ENCODE measurements around the gene SORBS2. TPM values are rescaled to one million over a fixed set of nuclear protein-coding genes. Genes with fewer than 3 reads are reported as not detected.

The SORBS2 gene
- total and polyA plus RNA-seq, 4 donors = 49.1 to 83.5 (median 66.4) TPM

DNA sequence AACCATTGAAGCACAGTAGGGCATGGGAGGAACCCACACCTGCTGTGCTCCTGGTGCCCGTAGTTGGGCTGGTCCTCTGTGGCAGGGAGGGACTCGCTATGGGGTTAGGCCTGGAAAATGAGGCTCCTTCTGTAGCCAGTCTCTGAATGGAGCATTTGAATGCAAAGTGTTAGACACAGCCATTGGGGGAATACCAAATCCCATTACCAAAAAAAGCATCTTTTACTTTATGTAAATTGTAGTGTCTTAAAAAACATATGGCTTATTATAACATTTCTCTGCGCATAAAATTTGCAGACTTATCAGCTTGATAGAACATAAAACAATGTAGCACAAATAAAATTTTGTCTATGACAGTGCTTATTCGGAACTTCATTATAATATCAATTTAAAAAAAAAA, 147.5 kb downstream of the SORBS2 start:
- Histone ChIP-seq H3K9me3 (ENCODE audit: control insufficient read depth, insufficient read depth, low read length) (no peaks in the 10 kb centered on the region), H3K27ac (ENCODE audit: low read depth, low read length) (no peak overlapping the region), H3K4me3 (ENCODE audit: low read depth, low read length) (no peak overlapping the region), H3K27me3 (ENCODE audit: control insufficient read depth, insufficient read depth, low read length) (no peaks in the 10 kb centered on the region), H3K4me1 (ENCODE audit: control insufficient read depth, insufficient read depth, low read length) (no peaks in the 10 kb centered on the region), H3K36me3 (ENCODE audit: control insufficient read depth, insufficient read depth, low read length) (peaks cover 21% of the 10 kb centered on the region)
- DNase-seq (ENCODE audit: low read depth in 4 of 6, low spot score in 6 of 6) = peak in 1 of 6 donors; percentile 71
- WGBS (ENCODE audit: insufficient coverage) = no CpG with 5 or more reads among the region's 4 CpGs

DNA sequence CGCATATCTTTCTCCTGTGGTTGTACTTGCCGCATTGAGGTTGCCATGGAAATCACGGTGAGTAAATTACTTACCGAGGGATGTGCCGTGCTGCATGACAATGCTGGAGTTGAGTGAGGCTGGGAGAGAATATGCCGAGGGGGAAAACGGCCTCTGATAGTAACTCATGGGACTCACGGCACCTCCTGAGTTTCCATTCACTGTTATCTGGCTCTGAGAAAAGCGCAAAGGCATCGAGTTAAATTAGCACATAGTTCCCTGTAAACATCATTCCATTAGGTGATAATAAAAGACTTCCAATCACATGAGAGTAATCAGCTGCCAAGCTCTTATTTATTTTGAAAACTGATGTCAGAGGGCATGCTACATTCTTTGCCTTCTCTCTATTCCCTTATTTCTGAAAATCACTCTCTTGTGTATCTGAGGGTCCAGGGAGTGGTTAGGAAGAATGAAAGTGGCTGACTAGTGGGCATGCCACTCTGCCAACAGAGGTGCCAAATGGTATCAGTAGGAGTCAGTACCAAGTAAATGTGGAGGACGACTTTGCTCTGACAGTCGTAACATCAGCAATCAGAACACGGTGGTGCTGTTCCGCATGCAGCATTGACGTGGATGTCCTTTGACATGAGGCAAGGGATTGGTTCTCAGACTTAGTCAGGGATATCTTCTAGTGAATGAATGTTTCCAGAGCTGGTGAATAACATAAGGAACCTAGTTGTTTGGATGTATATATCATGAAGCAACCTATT, 149.8 kb downstream of the SORBS2 start:
- peaks cover 25% of the 10 kb centered on the region for H3K36me3 ChIP-seq (ENCODE audit: control insufficient read depth, insufficient read depth, low read length)
- 96% methylated on average over 14 of the region's 15 CpGs for WGBS (ENCODE audit: insufficient coverage)
- H3K9me3 ChIP-seq (ENCODE audit: control insufficient read depth, insufficient read depth, low read length) = no peaks in the 10 kb centered on the region
- H3K4me3 ChIP-seq (ENCODE audit: low read depth, low read length) = no peak overlapping the region
- no peaks in the 10 kb centered on the region for H3K27me3 ChIP-seq (ENCODE audit: control insufficient read depth, insufficient read depth, low read length)
- no peak overlapping the region for H3K27ac ChIP-seq (ENCODE audit: low read depth, low read length)
- no peak for DNase-seq (ENCODE audit: low read depth in 4 of 6, low spot score in 6 of 6)
- peaks cover 3% of the 10 kb centered on the region for H3K4me1 ChIP-seq (ENCODE audit: control insufficient read depth, insufficient read depth, low read length)

DNA sequence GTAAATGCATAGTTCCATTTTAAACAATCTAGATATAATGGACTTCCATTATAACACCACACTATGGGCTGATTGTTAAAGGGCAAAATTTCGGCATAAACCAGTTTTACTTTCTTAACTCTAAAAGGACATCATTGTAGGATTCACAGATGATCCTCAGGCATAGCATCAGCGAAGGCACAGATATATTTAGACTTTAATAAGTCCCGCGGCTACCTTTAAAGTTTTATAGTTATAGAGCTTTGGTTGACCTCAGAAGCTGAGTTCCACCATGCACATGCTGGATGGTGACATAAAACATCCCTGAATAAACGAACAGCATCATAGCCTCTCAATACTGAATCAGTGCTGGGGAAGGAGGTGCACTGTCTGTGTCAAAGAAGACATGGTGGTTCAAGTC, 151.7 kb downstream of the SORBS2 start:
- Histone ChIP-seq H3K27me3 (ENCODE audit: control insufficient read depth, insufficient read depth, low read length) (no peaks in the 10 kb centered on the region), H3K27ac (ENCODE audit: low read depth, low read length) (no peak overlapping the region), H3K36me3 (ENCODE audit: control insufficient read depth, insufficient read depth, low read length) (peaks cover 20% of the 10 kb centered on the region), H3K4me1 (ENCODE audit: control insufficient read depth, insufficient read depth, low read length) (peaks cover 11% of the 10 kb centered on the region), H3K4me3 (ENCODE audit: low read depth, low read length) (no peak overlapping the region), H3K9me3 (ENCODE audit: control insufficient read depth, insufficient read depth, low read length) (no peaks in the 10 kb centered on the region)
- DNase-seq (ENCODE audit: low read depth in 4 of 6, low spot score in 6 of 6) = no peak
- 89% methylated on average over 3 of the region's 5 CpGs for WGBS (ENCODE audit: insufficient coverage)

DNA sequence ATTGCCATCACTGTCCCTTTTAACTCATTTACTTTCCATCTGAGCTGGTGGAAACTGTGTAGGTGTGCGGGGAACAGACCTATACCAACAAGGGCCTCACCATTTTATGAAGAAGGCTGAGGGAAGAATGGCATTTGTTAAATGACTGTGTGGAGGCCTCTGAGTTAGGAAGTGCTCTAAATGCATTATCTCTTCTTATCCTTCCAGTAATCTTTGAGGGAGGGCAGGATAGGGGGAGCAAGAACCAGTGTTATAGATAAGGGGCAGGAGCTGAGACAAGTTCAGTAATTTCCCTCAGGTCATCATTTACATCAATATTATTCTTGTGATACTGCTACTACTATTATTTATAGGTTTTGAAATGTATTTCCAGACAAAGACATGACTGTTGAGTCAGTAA, 154.3 kb downstream of the SORBS2 start:
- peak overlapping the region; percentile 14 for H3K4me3 ChIP-seq (ENCODE audit: low read depth, low read length)
- H3K27me3 ChIP-seq (ENCODE audit: control insufficient read depth, insufficient read depth, low read length) = no peaks in the 10 kb centered on the region
- no CpG with 5 or more reads among the region's 1 CpG for WGBS (ENCODE audit: insufficient coverage)
- no peaks in the 10 kb centered on the region for H3K9me3 ChIP-seq (ENCODE audit: control insufficient read depth, insufficient read depth, low read length)
- peak overlapping the region; percentile 94 for H3K27ac ChIP-seq (ENCODE audit: low read depth, low read length)
- peaks cover 11% of the 10 kb centered on the region for H3K4me1 ChIP-seq (ENCODE audit: control insufficient read depth, insufficient read depth, low read length)
- peaks cover 20% of the 10 kb centered on the region for H3K36me3 ChIP-seq (ENCODE audit: control insufficient read depth, insufficient read depth, low read length)
- DNase-seq (ENCODE audit: low read depth in 4 of 6, low spot score in 6 of 6) = peak in 1 of 6 donors; percentile 29

DNA sequence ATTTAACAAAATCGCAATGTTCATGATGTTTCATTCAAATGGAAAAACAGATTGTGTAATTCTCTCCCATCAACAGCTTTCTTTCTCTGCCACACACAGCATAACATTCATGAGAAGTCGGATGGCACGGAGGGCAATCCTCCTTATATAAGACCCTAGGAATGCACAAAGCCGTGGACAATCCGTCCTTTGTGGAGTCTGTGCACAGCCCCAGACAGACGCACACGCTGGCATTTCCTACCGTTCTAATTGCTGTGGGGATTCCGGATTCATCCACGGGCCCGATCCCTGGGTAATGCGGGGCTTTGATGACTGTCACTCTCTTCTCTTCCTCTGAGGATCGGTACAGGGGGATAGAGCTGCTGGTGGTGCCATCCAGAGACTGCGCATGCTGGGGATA, 154.8 kb downstream of the SORBS2 start:
- Histone ChIP-seq H3K27ac (ENCODE audit: low read depth, low read length) (peak overlapping the region; percentile 94), H3K27me3 (ENCODE audit: control insufficient read depth, insufficient read depth, low read length) (no peaks in the 10 kb centered on the region), H3K36me3 (ENCODE audit: control insufficient read depth, insufficient read depth, low read length) (peaks cover 24% of the 10 kb centered on the region), H3K4me3 (ENCODE audit: low read depth, low read length) (peak overlapping the region; percentile 43), H3K4me1 (ENCODE audit: control insufficient read depth, insufficient read depth, low read length) (peaks cover 14% of the 10 kb centered on the region), H3K9me3 (ENCODE audit: control insufficient read depth, insufficient read depth, low read length) (no peaks in the 10 kb centered on the region)
- peak in 5 of 6 donors; percentile 29 to 84 (median 57) for DNase-seq (ENCODE audit: low read depth in 4 of 6, low spot score in 6 of 6)
- WGBS (ENCODE audit: insufficient coverage) = 31% methylated on average over 12 of the region's 14 CpGs

DNA sequence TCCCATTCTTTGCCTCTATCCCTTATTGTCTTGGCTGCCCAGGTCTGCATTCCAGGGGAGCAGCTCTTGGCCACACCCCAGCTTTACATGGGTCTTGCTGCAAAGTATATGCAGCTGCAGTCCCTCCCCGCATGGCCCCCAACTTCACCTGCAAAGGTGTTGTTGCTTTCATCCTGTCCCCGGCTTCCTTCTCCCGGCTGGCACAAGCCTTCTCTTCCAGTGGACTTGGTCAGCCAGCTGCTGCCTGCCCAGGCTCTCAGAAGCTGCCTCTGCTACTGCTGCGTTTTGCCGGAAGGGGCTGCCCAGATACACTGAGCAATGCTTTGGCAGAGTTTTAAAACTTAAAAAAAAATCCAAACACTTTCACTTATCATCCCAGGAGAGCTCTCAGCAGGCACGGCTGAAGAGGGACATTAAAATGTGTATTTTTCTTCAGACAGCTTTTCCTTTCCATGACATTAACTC, 155.5 kb downstream of the SORBS2 start:
- peaks cover 23% of the 10 kb centered on the region for H3K36me3 ChIP-seq (ENCODE audit: control insufficient read depth, insufficient read depth, low read length)
- DNase-seq (ENCODE audit: low read depth in 4 of 6, low spot score in 6 of 6) = peak in 4 of 6 donors; percentile 39 to 83 (median 64)
- peak overlapping the region; percentile 94 for H3K27ac ChIP-seq (ENCODE audit: low read depth, low read length)
- no peaks in the 10 kb centered on the region for H3K27me3 ChIP-seq (ENCODE audit: control insufficient read depth, insufficient read depth, low read length)
- H3K9me3 ChIP-seq (ENCODE audit: control insufficient read depth, insufficient read depth, low read length) = no peaks in the 10 kb centered on the region
- peak overlapping the region; percentile 43 for H3K4me3 ChIP-seq (ENCODE audit: low read depth, low read length)
- WGBS (ENCODE audit: insufficient coverage) = 11% methylated on average over 5 of the region's 6 CpGs
- peaks cover 18% of the 10 kb centered on the region for H3K4me1 ChIP-seq (ENCODE audit: control insufficient read depth, insufficient read depth, low read length)

DNA sequence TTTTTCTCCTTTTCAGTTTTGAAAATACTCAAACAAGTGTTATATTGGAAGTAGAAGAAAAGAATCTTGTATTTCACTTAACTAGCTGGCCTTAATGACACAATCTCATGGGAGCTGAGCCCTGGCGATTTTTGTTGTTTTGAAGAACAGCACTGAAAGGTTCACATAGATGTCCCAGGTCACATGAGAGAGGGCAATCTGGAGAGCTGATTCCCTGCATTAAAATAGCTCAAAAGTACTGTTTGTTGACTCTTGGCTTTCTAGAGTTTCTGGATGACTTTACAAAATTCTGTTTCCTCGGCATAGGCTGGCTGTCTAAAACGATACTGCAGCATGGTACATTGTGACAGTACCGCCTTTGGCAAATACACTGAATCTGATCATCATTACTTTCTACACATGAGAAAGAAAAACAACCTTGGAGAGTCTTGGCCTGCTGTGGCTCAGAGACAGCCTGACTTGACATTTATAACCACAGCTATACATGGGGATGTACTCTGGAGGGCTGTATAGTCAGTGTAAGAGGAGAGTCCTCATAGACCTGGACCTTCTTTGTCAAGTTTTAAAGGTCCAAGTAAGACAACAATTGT, 156.9 kb downstream of the SORBS2 start:
- peak overlapping the region; percentile 94 for H3K27ac ChIP-seq (ENCODE audit: low read depth, low read length)
- H3K4me1 ChIP-seq (ENCODE audit: control insufficient read depth, insufficient read depth, low read length) = peaks cover 24% of the 10 kb centered on the region

DNA sequence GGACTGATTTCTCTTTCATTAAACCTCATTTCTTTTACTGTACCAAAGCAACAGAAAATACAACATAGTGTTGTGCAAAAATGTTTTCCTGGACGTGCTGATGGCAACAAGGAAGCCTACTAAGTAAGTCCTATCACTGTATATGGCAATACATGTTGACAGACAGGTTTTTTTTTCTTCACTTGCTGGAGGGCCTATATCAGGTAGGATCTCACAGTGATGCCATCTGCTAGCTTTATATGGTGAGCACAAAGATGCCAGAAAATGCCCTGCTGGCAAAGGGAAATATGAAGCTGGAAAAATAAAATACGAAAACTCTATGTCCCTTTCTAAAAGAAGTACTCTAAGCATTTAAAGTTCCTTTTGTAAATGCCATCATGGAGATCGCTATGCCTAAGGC, 157.7 kb downstream of the SORBS2 start:
- H3K36me3 ChIP-seq (ENCODE audit: control insufficient read depth, insufficient read depth, low read length) = peaks cover 16% of the 10 kb centered on the region
- no peak overlapping the region for H3K27ac ChIP-seq (ENCODE audit: low read depth, low read length)

More for the DNA sequence above, 156.9 kb downstream of the SORBS2 start:
- WGBS (ENCODE audit: insufficient coverage) = 48% methylated on average over 2 of the region's 4 CpGs
- H3K27me3 ChIP-seq (ENCODE audit: control insufficient read depth, insufficient read depth, low read length) = no peaks in the 10 kb centered on the region
- no peaks in the 10 kb centered on the region for H3K9me3 ChIP-seq (ENCODE audit: control insufficient read depth, insufficient read depth, low read length)
- DNase-seq (ENCODE audit: low read depth in 4 of 6, low spot score in 6 of 6) = no peak
- peaks cover 18% of the 10 kb centered on the region for H3K36me3 ChIP-seq (ENCODE audit: control insufficient read depth, insufficient read depth, low read length)
- peak overlapping the region; percentile 43 for H3K4me3 ChIP-seq (ENCODE audit: low read depth, low read length)

DNA sequence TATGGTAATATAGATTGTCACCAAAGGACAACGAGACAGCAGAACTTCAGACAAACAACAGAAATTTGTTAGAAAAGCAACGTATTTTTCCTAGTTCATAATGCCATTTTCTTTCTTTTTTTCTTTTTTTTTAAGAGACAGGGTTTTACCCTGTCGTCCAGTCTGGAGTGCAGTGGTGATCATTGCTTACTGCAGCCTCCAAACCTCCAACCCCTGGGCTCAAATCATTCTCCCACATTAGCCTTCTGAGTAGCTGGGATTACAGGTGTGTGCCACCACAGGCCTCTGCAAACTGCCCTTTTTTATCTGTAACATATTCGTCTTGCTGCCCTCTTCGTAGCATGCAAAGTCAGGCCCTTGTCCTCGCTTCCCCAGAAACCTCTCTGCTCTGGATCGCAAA, 160.1 kb downstream of the SORBS2 start:
- WGBS (ENCODE audit: insufficient coverage) = 73% methylated on average over 6 of the region's 7 CpGs
- Histone ChIP-seq H3K4me3 (ENCODE audit: low read depth, low read length) (no peak overlapping the region), H3K4me1 (ENCODE audit: control insufficient read depth, insufficient read depth, low read length) (peaks cover 20% of the 10 kb centered on the region), H3K27ac (ENCODE audit: low read depth, low read length) (no peak overlapping the region), H3K36me3 (ENCODE audit: control insufficient read depth, insufficient read depth, low read length) (peaks cover 22% of the 10 kb centered on the region), H3K9me3 (ENCODE audit: control insufficient read depth, insufficient read depth, low read length) (no peaks in the 10 kb centered on the region), H3K27me3 (ENCODE audit: control insufficient read depth, insufficient read depth, low read length) (no peaks in the 10 kb centered on the region)
- DNase-seq (ENCODE audit: low read depth in 4 of 6, low spot score in 6 of 6) = no peak

More for the DNA sequence above, 157.7 kb downstream of the SORBS2 start:
- Histone ChIP-seq H3K4me1 (ENCODE audit: control insufficient read depth, insufficient read depth, low read length) (peaks cover 24% of the 10 kb centered on the region), H3K4me3 (ENCODE audit: low read depth, low read length) (peak overlapping the region; percentile 43), H3K9me3 (ENCODE audit: control insufficient read depth, insufficient read depth, low read length) (no peaks in the 10 kb centered on the region), H3K27me3 (ENCODE audit: control insufficient read depth, insufficient read depth, low read length) (no peaks in the 10 kb centered on the region)
- 100% methylated on average over 1 of the region's 3 CpGs for WGBS (ENCODE audit: insufficient coverage)
- no peak for DNase-seq (ENCODE audit: low read depth in 4 of 6, low spot score in 6 of 6)

Measured in spinal cord (tissue), 10 donors.